Muscle of back (tissue), 13 donors: Measurements from ENCODE around the gene TAX1BP3. TPM values are rescaled to one million over a fixed set of nuclear protein-coding genes. Genes with fewer than 3 reads are reported as not detected.
A peak's percentile ranks its signal among the peaks of the same experiment; 100 is the strongest.
"Not testable (repeated sequence)": the region's sequence is repeated elsewhere in the genome, so short reads cannot be mapped to it uniquely, and the experiment has no call there.

ENCODE experiments used
- DNase-seq, 3 donors: peaks; one replicate each; pipeline versions ENCODE4 v3.0.0 to v3.0.0-alpha.2; 2013
- long read RNA-seq, 9 donors: transcript quantifications; one replicate each; lab custom pipeline, GENCODE V29; 2026
- polyA plus RNA-seq, 10 donors: library from polyadenylated mRNA; unstranded; fragments of 120-200 nt; gene quantifications; one replicate each; pipeline ENCODE4 v1.2.1, GENCODE V29; 2013; ENCODE audit not compliant: insufficient read length in 10 of 10

The TAX1BP3 gene
- 10 to 100 TPM; 39.9 to 87.0 (median 57.2) TPM for polyA plus RNA-seq
- long read RNA-seq, donor 1, transcript TAX1BP3-201 (4 exons, 1,377 nt) = major isoform, 17 of 18 reads
- long read RNA-seq, donor 1, partial matches to known transcripts = 0 of 18 reads
- long read RNA-seq, donor 1, other reads (novel, unspliced or antisense) = 0 of 18 reads
- long read RNA-seq, donor 2, transcript TAX1BP3-201 (4 exons, 1,377 nt) = major isoform, 9 of 9 reads
- long read RNA-seq, donor 2, partial matches to known transcripts = 0 of 9 reads
- long read RNA-seq, donor 2, other reads (novel, unspliced or antisense) = 0 of 9 reads
- long read RNA-seq, donor 3 = 0 reads
- long read RNA-seq, donor 4, transcript TAX1BP3-201 (4 exons, 1,377 nt) = major isoform, 19 of 29 reads
- long read RNA-seq, donor 4, partial matches to known transcripts = 10 of 29 reads
- long read RNA-seq, donor 4, other reads (novel, unspliced or antisense) = 0 of 29 reads
- long read RNA-seq, donor 5, transcript TAX1BP3-201 (4 exons, 1,377 nt) = major isoform, 18 of 18 reads
- long read RNA-seq, donor 5, partial matches to known transcripts = 0 of 18 reads
- long read RNA-seq, donor 5, other reads (novel, unspliced or antisense) = 0 of 18 reads
- long read RNA-seq, donor 6, transcript TAX1BP3-201 (4 exons, 1,377 nt) = major isoform, 26 of 26 reads
- long read RNA-seq, donor 6, partial matches to known transcripts = 0 of 26 reads
- long read RNA-seq, donor 6, other reads (novel, unspliced or antisense) = 0 of 26 reads
- long read RNA-seq, donor 7, transcript TAX1BP3-201 (4 exons, 1,377 nt) = major isoform, 19 of 19 reads
- long read RNA-seq, donor 7, partial matches to known transcripts = 0 of 19 reads
- long read RNA-seq, donor 7, other reads (novel, unspliced or antisense) = 0 of 19 reads
- long read RNA-seq, donor 8, transcript TAX1BP3-201 (4 exons, 1,377 nt) = major isoform, 16 of 16 reads
- long read RNA-seq, donor 8, partial matches to known transcripts = 0 of 16 reads
- long read RNA-seq, donor 8, other reads (novel, unspliced or antisense) = 0 of 16 reads
- long read RNA-seq, donor 9, partial matches to known transcripts = 0 of 3 reads
- long read RNA-seq, donor 9, other reads (novel, unspliced or antisense) = 0 of 3 reads

GRCh38 chr17:3668279-3669084 is at the start of gene TAX1BP3, which contains the start of gene EMC6:
TSS of gene TAX1BP3 (minus strand) at chr17:3668578. CDS start at chr17:3668526, 52 bp downstream.
TSS of gene EMC6 (plus strand) at chr17:3668812. CDS start at chr17:3669147, 335 bp downstream.
- peak; percentile 98 to 100 (median 100) for DNase-seq

GRCh38 chr17:3715296-3715695 is 46.9 kb upstream of the TAX1BP3 start:
- no peak for DNase-seq

- no peak for DNase-seq
Measured at GRCh38 chr17:3712811-3713463, 44.6 kb upstream of the TAX1BP3 start.

- no peak for DNase-seq
Measured at GRCh38 chr17:3710951-3711383, 42.6 kb upstream of the TAX1BP3 start.

- no peak for DNase-seq
Measured at GRCh38 chr17:3708366-3708765, 40.0 kb upstream of the TAX1BP3 start.

- DNase-seq = not testable (repeated sequence)
Measured at GRCh38 chr17:3705718-3705984, 37.3 kb upstream of the TAX1BP3 start.

GRCh38 chr17:3704931-3705717 is 36.7 kb upstream of the TAX1BP3 start:
- no peak for DNase-seq

- not testable (repeated sequence) for DNase-seq
Measured at GRCh38 chr17:3702041-3702539, 33.7 kb upstream of the TAX1BP3 start.

GRCh38 chr17:3699951-3700350 is 31.6 kb upstream of the TAX1BP3 start:
- DNase-seq = no peak

GRCh38 chr17:3698139-3698538 is 29.8 kb upstream of the TAX1BP3 start:
- DNase-seq = no peak

GRCh38 chr17:3697103-3697476 is 28.7 kb upstream of the TAX1BP3 start:
- peak; percentile 28 to 59 (median 48) for DNase-seq

- DNase-seq = peak in 2 of 3 donors; percentile 33 to 47
Measured at GRCh38 chr17:3695723-3696411, 27.5 kb upstream of the TAX1BP3 start, which contains the start of gene P2RX5. TSS of gene P2RX5 (minus strand) at chr17:3696155. CDS start at chr17:3696005, 150 bp downstream.

GRCh38 chr17:3695129-3695722 is 26.8 kb upstream of the TAX1BP3 start:
- DNase-seq = peak; percentile 45 to 64 (median 57)

- DNase-seq = no peak
Measured at GRCh38 chr17:3693829-3694231, 25.5 kb upstream of the TAX1BP3 start.

- no peak for DNase-seq
Measured at GRCh38 chr17:3693141-3693540, 24.8 kb upstream of the TAX1BP3 start.

- no peak for DNase-seq
Measured at GRCh38 chr17:3692346-3692745, 24.0 kb upstream of the TAX1BP3 start.

GRCh38 chr17:3691617-3692067 is 23.3 kb upstream of the TAX1BP3 start:
- no peak for DNase-seq

- peak in 1 of 3 donors; percentile 13 for DNase-seq
Measured at GRCh38 chr17:3690094-3690715, 21.8 kb upstream of the TAX1BP3 start.
